OCI-LY1 (cell line): Measurements from ENCODE around the gene GJC1.

Experiments used
- H2AFZ ChIP-seq: fragments of 200-600 bp; sonication (generic), shearing (Covaris generic); 2 replicates; pipeline ENCODE4 v1.6.0; 2014; ENCODE audit warnings: antibody characterized with exemption, mild to moderate bottlenecking, low read length
- H3F3A ChIP-seq: fragments of 200-600 bp; sonication (generic), shearing (Covaris generic); 2 replicates; pipeline ENCODE4 v1.6.0; 2014; ENCODE audit warnings: mild to moderate bottlenecking, antibody characterized with exemption, low read length, moderate library complexity; ENCODE audit not compliant: insufficient read depth
- H3K27ac ChIP-seq: fragments of 200-600 bp; sonication (generic); 2 replicates; pipeline ENCODE4 v1.5.1; 2014; ENCODE audit warnings: low read length, mixed run types, mild to moderate bottlenecking, low read depth; ENCODE audit not compliant: poor library complexity, severe bottlenecking
- H3K27me3 ChIP-seq: fragments of 200-600 bp; sonication (generic); 2 replicates; pipeline ENCODE4 v1.6.0; 2014; ENCODE audit warnings: antibody characterized with exemption, mild to moderate bottlenecking, low read length, moderate library complexity; ENCODE audit not compliant: insufficient read depth
- H3K36me3 ChIP-seq: fragments of 200-600 bp; sonication (generic); 2 replicates; pipeline ENCODE4 v1.6.1; 2014; ENCODE audit warnings: mild to moderate bottlenecking, antibody characterized with exemption, low read length, moderate library complexity, mixed read lengths; ENCODE audit not compliant: insufficient read depth
- H3K4me1 ChIP-seq: fragments of 200-600 bp; sonication (generic); 2 replicates; pipeline ENCODE4 v1.5.1; 2014; ENCODE audit warnings: mild to moderate bottlenecking, low read length, moderate library complexity; ENCODE audit not compliant: insufficient read depth, severe bottlenecking
- H3K4me2 ChIP-seq: fragments of 200-600 bp; sonication (generic), shearing (Covaris generic); 2 replicates; pipeline ENCODE4 v1.6.1; 2014; ENCODE audit warnings: low read length
- H3K4me3 ChIP-seq: fragments of 200-600 bp; sonication (generic); 2 replicates; pipeline ENCODE4 v1.5.1; 2014; ENCODE audit warnings: low read length, low read depth, mild to moderate bottlenecking, mixed read lengths; ENCODE audit not compliant: poor library complexity, severe bottlenecking
- H3K79me2 ChIP-seq: fragments of 200-600 bp; shearing (Covaris generic); 2 replicates; pipeline ENCODE4 v1.6.1; 2016; ENCODE audit warnings: mixed run types, low read length, mixed read lengths; ENCODE audit not compliant: insufficient read depth
- H3K9ac ChIP-seq: fragments of 200-600 bp; sonication (generic), shearing (Covaris generic); 2 replicates; pipeline ENCODE4 v1.6.1; 2014; ENCODE audit warnings: mild to moderate bottlenecking, low read length, mixed read lengths
- H3K9me2 ChIP-seq: fragments of 200-600 bp; sonication (generic), shearing (Covaris generic); 2 replicates; pipeline ENCODE4 v1.6.1; 2014; ENCODE audit warnings: low read depth, mild to moderate bottlenecking, low read length, mixed read lengths
- H3K9me3 ChIP-seq: fragments of 200-600 bp; shearing (Covaris generic); 2 replicates; pipeline ENCODE4 v1.6.1; 2014; ENCODE audit warnings: low read length, mixed read lengths
- H4K20me1 ChIP-seq: fragments of 200-600 bp; sonication (generic), shearing (Covaris generic); 2 replicates; pipeline ENCODE4 v1.6.0; 2016; ENCODE audit warnings: mild to moderate bottlenecking, low read length; ENCODE audit not compliant: insufficient read depth
- EZH2 ChIP-seq: fragments of 200-600 bp; sonication (generic), shearing (Covaris generic); IDR thresholded peaks from 2 replicates; pipeline ENCODE4 v1.8.0; 2017; ENCODE audit warnings: borderline replicate concordance, mixed run types, mild to moderate bottlenecking, antibody characterized with exemption, low read length, moderate library complexity, mixed read lengths
- TF ChIP-seq, protein P1 (sequence below): fragments of 200-600 bp; sonication (generic), shearing (Covaris generic); IDR thresholded peaks from 2 replicates; pipeline ENCODE4 v1.5.1; 2017; ENCODE audit warnings: mild to moderate bottlenecking, antibody characterized with exemption, low read length, moderate library complexity, mixed read lengths

The GJC1 gene

GRCh38 chr17:44795421-44795820 lies 34.7 kb downstream of the GJC1 start:
- TF ChIP-seq, protein P1, sequence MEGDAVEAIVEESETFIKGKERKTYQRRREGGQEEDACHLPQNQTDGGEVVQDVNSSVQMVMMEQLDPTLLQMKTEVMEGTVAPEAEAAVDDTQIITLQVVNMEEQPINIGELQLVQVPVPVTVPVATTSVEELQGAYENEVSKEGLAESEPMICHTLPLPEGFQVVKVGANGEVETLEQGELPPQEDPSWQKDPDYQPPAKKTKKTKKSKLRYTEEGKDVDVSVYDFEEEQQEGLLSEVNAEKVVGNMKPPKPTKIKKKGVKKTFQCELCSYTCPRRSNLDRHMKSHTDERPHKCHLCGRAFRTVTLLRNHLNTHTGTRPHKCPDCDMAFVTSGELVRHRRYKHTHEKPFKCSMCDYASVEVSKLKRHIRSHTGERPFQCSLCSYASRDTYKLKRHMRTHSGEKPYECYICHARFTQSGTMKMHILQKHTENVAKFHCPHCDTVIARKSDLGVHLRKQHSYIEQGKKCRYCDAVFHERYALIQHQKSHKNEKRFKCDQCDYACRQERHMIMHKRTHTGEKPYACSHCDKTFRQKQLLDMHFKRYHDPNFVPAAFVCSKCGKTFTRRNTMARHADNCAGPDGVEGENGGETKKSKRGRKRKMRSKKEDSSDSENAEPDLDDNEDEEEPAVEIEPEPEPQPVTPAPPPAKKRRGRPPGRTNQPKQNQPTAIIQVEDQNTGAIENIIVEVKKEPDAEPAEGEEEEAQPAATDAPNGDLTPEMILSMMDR: no peak
- no peak for TF ChIP-seq EZH2
- Histone ChIP-seq H3K36me3 (peaks cover 6% of the 10 kb centered on the region), H3K27me3 (no peaks in the 10 kb centered on the region), H3F3A (no peaks in the 10 kb centered on the region), H3K4me1 (no peaks in the 10 kb centered on the region), H3K4me2 (no peak overlapping the region), H3K79me2 (no peaks in the 10 kb centered on the region), H3K9ac (no peak overlapping the region), H3K4me3 (no peak overlapping the region), H4K20me1 (no peaks in the 10 kb centered on the region), H3K9me3 (no peaks in the 10 kb centered on the region), H3K27ac (no peak overlapping the region), H3K9me2 (no peaks in the 10 kb centered on the region), H2AFZ (no peak overlapping the region)

GRCh38 chr17:44794851-44795413 lies 35.2 kb downstream of the GJC1 start:
- Histone ChIP-seq H3K9ac (no peak overlapping the region), H3K4me3 (no peak overlapping the region), H4K20me1 (no peaks in the 10 kb centered on the region), H3F3A (no peaks in the 10 kb centered on the region), H3K9me3 (no peaks in the 10 kb centered on the region), H3K4me1 (no peaks in the 10 kb centered on the region), H3K27me3 (0 out of 2 replicates have a peak, but pooled peaks cover under 1% of the 10 kb centered on the region), H3K9me2 (no peaks in the 10 kb centered on the region), H3K4me2 (no peak overlapping the region), H2AFZ (no peak overlapping the region), H3K79me2 (no peaks in the 10 kb centered on the region), H3K36me3 (peaks cover 4% of the 10 kb centered on the region; the same call in 1 of the 2 replicates), H3K27ac (no peak overlapping the region)
- TF ChIP-seq, protein P1: no peak
- TF ChIP-seq EZH2: no peak

DNA sequence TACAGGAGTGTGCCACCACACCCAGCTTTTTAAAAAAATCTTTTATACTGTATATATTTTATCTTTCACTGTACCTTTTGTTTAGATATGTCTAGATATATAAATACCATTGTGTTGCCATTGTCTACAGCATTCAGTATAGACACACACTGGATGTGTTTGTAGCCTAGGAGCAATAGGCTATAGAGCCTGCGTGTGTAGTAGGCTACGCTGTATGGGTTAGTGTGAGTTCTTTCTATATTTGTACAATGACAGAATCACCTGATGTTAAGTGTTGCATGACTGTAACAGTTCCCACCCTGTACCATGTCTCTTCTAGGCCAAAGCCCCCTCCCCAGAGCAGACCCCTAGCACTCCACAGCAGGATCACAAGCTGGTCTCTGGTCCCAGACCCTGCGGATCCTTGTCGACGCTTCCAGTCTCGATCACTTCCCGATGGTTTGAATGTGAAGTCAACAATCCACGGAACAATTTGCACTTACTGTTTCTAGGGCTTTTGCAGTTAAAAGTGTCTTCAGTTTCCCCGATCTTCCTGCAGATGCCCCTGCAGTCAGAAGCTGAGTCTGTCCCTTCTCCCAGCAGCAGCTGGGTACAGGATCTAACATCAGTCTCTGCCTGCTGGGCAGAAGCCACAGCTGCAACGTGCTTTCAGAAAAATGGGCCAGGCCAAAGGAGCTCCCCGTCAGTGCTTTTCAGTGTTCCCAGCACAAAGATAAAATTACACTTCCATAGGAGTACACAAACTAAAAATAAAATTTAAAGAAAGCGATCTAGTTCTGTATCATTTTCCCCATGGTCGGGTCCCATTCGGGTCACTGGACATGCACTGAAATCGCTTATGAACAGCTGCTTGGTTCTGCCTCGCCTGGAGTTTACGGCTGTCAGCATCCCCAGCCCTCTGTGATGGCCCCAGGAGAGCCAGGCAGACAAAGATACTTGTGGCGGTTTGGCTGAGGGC lies 35.9 kb downstream of the GJC1 start:
- Histone ChIP-seq H3K36me3 (no peaks in the 10 kb centered on the region; the same call in 1 of the 2 replicates), H3K9ac (no peak overlapping the region), H2AFZ (no peak overlapping the region), H3K79me2 (no peaks in the 10 kb centered on the region), H3K9me3 (no peaks in the 10 kb centered on the region), H3K4me1 (no peaks in the 10 kb centered on the region), H3K27me3 (0 out of 2 replicates have a peak, but pooled peaks cover 4% of the 10 kb centered on the region), H3F3A (no peaks in the 10 kb centered on the region), H3K4me3 (no peak overlapping the region), H3K4me2 (no peak overlapping the region), H4K20me1 (no peaks in the 10 kb centered on the region), H3K27ac (no peak overlapping the region), H3K9me2 (no peaks in the 10 kb centered on the region)
- no peak for TF ChIP-seq EZH2
- TF ChIP-seq, protein P1: no peak
